Measurements from ENCODE around the gene PHF19. TPM values are rescaled to one million over a fixed set of nuclear protein-coding genes. Genes with fewer than 3 reads are reported as not detected.

Gene PHF19
- polyA plus RNA-seq, 1 donor from 2014 or later, result 4.9 TPM

GRCh38 chr9:120841930-120842684 is 34.9 kb downstream of the PHF19 start:
- Histone ChIP-seq H3K79me2 (replicated peaks; ENCODE audit: insufficient read depth, low read length) (peaks cover 14% of the 10 kb centered on the region), H2AFZ (ENCODE audit: low read depth, low read length) (peak overlapping the region; percentile 92), H3K4me2 (ENCODE audit: low read length) (peak overlapping the region; percentile 48), H3K36me3 (ENCODE audit: insufficient read depth, low read length) (no peaks in the 10 kb centered on the region), H3K9me3 (ENCODE audit: low read length) (no peaks in the 10 kb centered on the region), H3K27me3 (ENCODE audit: insufficient read depth, low read depth, low read length) (no peaks in the 10 kb centered on the region), H3F3A (ENCODE audit: insufficient read depth, low read length, poor library complexity, severe bottlenecking) (no peaks in the 10 kb centered on the region), H4K20me1 (ENCODE audit: insufficient read depth) (no peaks in the 10 kb centered on the region), H3K9me2 (ENCODE audit: insufficient read depth, low read length) (no peaks in the 10 kb centered on the region), H3K9ac (ENCODE audit: low read length) (peak overlapping the region; percentile 90), H3K4me3 (ENCODE audit: low read length) (peak overlapping the region; percentile 74), H3K27ac (ENCODE audit: low read length) (peak overlapping the region; percentile 90)
- TF ChIP-seq REST (IDR thresholded peaks at IDR 0.05; ENCODE audit: borderline replicate concordance) (no peak), EP300 (conservative IDR thresholded peaks at IDR 0.05; ENCODE audit: poor library complexity, severe bottlenecking) (no peak), EZH2 (IDR thresholded peaks at IDR 0.05; ENCODE audit: borderline replicate concordance, insufficient read depth, low read length, poor library complexity, severe bottlenecking) (no peak), MXI1 (conservative IDR thresholded peaks at IDR 0.05; ENCODE audit: poor library complexity, severe bottlenecking) (no peak), SMC3 (conservative IDR thresholded peaks at IDR 0.05; ENCODE audit: poor library complexity) (no peak), CTCF (IDR thresholded peaks at IDR 0.05; ENCODE audit: poor library complexity, severe bottlenecking) (no peak), RAD21 (conservative IDR thresholded peaks at IDR 0.05) (no peak), TAF1 (IDR thresholded peaks at IDR 0.05; ENCODE audit: low read depth) (no peak), POLR2AphosphoS5 (IDR thresholded peaks at IDR 0.05) (no peak)

- Histone ChIP-seq H3K36me3 (ENCODE audit: insufficient read depth, low read length) (no peaks in the 10 kb centered on the region), H3K27me3 (ENCODE audit: insufficient read depth, low read depth, low read length) (no peaks in the 10 kb centered on the region), H3K4me2 (ENCODE audit: low read length) (no peak overlapping the region), H3K9me3 (ENCODE audit: low read length) (no peaks in the 10 kb centered on the region), H3K79me2 (replicated peaks; ENCODE audit: insufficient read depth, low read length) (peaks cover 14% of the 10 kb centered on the region), H3K27ac (ENCODE audit: low read length) (no peak overlapping the region), H3K4me3 (ENCODE audit: low read length) (no peak overlapping the region), H2AFZ (ENCODE audit: low read depth, low read length) (no peak overlapping the region), H3K9ac (ENCODE audit: low read length) (no peak overlapping the region), H4K20me1 (ENCODE audit: insufficient read depth) (no peaks in the 10 kb centered on the region), H3K9me2 (ENCODE audit: insufficient read depth, low read length) (no peaks in the 10 kb centered on the region), H3F3A (ENCODE audit: insufficient read depth, low read length, poor library complexity, severe bottlenecking) (no peaks in the 10 kb centered on the region)
- TF ChIP-seq TAF1 (IDR thresholded peaks at IDR 0.05; ENCODE audit: low read depth), result no peak
- TF ChIP-seq MXI1 (conservative IDR thresholded peaks at IDR 0.05; ENCODE audit: poor library complexity, severe bottlenecking), result no peak
- no peak for TF ChIP-seq EZH2 (IDR thresholded peaks at IDR 0.05; ENCODE audit: borderline replicate concordance, insufficient read depth, low read length, poor library complexity, severe bottlenecking)
- TF ChIP-seq REST (IDR thresholded peaks at IDR 0.05; ENCODE audit: borderline replicate concordance), result no peak
- no peak for TF ChIP-seq EP300 (conservative IDR thresholded peaks at IDR 0.05; ENCODE audit: poor library complexity, severe bottlenecking)
- TF ChIP-seq RAD21 (conservative IDR thresholded peaks at IDR 0.05), result no peak
- no peak for TF ChIP-seq SMC3 (conservative IDR thresholded peaks at IDR 0.05; ENCODE audit: poor library complexity)
- no peak for TF ChIP-seq POLR2AphosphoS5 (IDR thresholded peaks at IDR 0.05)
- no peak for TF ChIP-seq CTCF (IDR thresholded peaks at IDR 0.05; ENCODE audit: poor library complexity, severe bottlenecking)
These were observed 37.8 kb downstream of the PHF19 start for GRCh38 chr9:120839146-120839545.

Measured in neural cell (in vitro differentiated cells).